Ishikawa (cell line): ENCODE measurements around the gene NPPA.

ENCODE experiments used
- CEBPB ChIP-seq: IDR thresholded peaks from 2 replicates; pipeline ENCODE4 v1.6.1; 2012
- CREB1 ChIP-seq: IDR thresholded peaks from 2 replicates; pipeline ENCODE4 v1.6.1; 2012; ENCODE audit warnings: low read depth
- EP300 ChIP-seq: IDR thresholded peaks from 2 replicates; pipeline ENCODE4 v1.6.1; 2012; ENCODE audit warnings: borderline replicate concordance
- FOXM1 ChIP-seq: IDR thresholded peaks from 2 replicates; pipeline ENCODE4 v1.6.1; 2012; ENCODE audit warnings: low read depth, borderline replicate concordance
- RAD21 ChIP-seq: IDR thresholded peaks from 2 replicates; pipeline ENCODE4 v1.6.1; 2012; ENCODE audit warnings: low read depth
- TAF1 ChIP-seq: IDR thresholded peaks from 2 replicates; pipeline ENCODE4 v1.6.1; 2012; ENCODE audit warnings: low read depth, mild to moderate bottlenecking

- TF ChIP-seq CEBPB (no peak), RAD21 (no peak), EP300 (no peak), FOXM1 (no peak), CREB1 (no peak), TAF1 (no peak)
Observed at GRCh38 chr1:11842154-11843041, 5.2 kb downstream of the NPPA start.
